ENCODE data around the gene NFE2L2. TPM values are rescaled to one million over a fixed set of nuclear protein-coding genes. Genes with fewer than 3 reads are reported as not detected.

NFE2L2 gene
- total RNA-seq, 1 donor from 2014 or later = 56.2 TPM

DNA sequence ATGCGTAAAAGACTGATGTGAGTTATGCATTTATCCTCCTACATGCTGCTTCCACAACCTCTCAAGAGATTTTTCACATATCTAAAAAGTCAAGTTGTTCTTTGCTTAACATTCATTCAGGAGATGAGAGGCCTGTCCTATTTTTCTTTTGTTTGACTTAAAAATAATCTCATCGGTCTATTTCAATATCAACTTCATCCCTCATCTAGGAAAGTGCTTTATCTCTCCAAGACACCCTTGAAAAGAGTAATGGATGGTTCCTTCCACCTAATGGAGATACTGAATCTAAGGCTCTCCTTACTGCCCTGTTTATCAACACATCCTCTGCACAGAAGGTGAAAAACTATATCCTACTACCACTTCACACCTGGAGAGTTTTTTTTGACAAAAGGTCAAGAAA lies 2.4 kb downstream of the NFE2L2 start:
- Mint-ChIP-seq H3K27ac (peak overlapping the region; percentile 83), H3K36me3 (ENCODE audit: low read depth) (peaks cover 55% of the 10 kb centered on the region), H3K9me3 (peaks cover 6% of the 10 kb centered on the region), H3K27me3 (ENCODE audit: low read depth) (no peaks in the 10 kb centered on the region), H3K4me1 (ENCODE audit: low read depth) (peaks cover 52% of the 10 kb centered on the region), H3K4me3 (ENCODE audit: low read depth) (peak overlapping the region; percentile 90)
- DNase-seq (ENCODE audit: low spot score) = no peak
- intact Hi-C loops (cut with micrococcal nuclease) = loop anchor here (5.0 to 10.0 kb wide), 2 partner anchors 35 to 327 kb away; no protein-coding TSS in a partner anchor

DNA sequence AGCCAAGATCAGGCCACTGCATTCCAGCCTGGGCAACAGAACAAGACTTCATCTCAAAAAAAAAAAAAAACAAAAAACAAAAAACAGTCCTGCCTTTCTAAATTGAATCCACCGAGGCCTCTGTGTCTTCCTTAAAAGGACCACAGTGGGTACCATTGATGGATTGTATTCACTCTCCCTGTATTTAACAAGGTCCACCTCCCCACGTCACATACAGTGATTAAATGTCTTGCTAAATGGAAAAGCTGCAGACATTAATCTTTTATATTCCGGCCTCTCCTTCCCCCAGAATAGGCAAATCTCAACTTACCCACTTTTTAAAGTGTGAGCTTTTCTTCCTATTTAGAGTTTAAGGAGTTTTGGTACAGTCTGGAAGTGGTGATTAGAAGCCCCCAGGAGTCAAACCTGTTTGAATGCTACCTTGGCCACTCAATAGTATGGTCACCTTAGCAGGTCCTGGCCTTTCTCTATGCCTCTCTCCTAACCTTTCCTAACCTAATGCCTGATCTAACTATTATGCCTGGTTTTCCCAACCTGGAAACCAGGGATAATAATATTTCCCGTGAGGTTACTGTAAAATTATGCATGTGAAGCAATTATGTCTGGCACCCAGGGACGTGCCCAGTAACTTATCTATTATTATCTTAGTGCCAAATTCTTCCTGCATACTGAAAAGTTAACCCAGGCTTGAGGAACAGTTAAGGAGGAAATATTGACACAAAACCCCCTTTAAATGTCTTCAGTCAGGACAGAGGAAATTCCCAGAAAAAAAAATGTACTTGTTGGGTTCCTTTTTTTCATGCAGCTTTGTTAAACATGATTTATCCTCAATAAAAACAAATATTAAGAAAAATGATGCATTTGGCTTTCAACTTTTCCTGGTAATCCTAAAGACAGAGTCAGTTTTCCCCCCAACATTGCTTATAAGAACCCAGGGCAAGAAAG lies 3.1 kb downstream of the NFE2L2 start:
- no peaks in the 10 kb centered on the region for H3K27me3 Mint-ChIP-seq (ENCODE audit: low read depth)
- peaks cover 61% of the 10 kb centered on the region for H3K36me3 Mint-ChIP-seq (ENCODE audit: low read depth)
- intact Hi-C loops (cut with micrococcal nuclease) = loop anchor here (5.0 to 10.0 kb wide), 2 partner anchors 34 to 327 kb away; no protein-coding TSS in a partner anchor
- H3K4me3 Mint-ChIP-seq (ENCODE audit: low read depth) = peak overlapping the region; percentile 90
- no peak for DNase-seq (ENCODE audit: low spot score)
- peaks cover 51% of the 10 kb centered on the region for H3K4me1 Mint-ChIP-seq (ENCODE audit: low read depth)
- peak overlapping the region; percentile 83 for H3K27ac Mint-ChIP-seq
- H3K9me3 Mint-ChIP-seq = peaks cover 6% of the 10 kb centered on the region

DNA sequence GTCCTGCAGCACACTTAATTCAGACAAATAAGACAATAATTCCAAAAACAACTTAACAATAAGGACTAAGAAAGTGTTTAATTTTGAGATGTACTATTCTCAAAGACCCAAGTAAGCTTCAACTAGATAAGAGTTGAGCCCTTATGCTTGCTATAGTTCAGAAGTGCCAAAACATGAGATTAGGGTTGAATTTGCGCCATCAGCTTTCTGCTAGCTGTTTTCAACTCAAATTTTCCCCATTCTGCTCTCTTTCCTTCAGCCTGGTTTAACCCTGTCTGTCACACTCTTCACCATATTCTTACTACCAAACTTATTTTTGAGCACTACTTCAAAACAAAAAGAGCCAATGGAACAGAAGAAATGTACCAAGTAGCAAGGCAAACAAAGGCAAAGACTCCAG lies 4.1 kb downstream of the NFE2L2 start:
- H3K4me1 Mint-ChIP-seq (ENCODE audit: low read depth) = peaks cover 49% of the 10 kb centered on the region

DNA sequence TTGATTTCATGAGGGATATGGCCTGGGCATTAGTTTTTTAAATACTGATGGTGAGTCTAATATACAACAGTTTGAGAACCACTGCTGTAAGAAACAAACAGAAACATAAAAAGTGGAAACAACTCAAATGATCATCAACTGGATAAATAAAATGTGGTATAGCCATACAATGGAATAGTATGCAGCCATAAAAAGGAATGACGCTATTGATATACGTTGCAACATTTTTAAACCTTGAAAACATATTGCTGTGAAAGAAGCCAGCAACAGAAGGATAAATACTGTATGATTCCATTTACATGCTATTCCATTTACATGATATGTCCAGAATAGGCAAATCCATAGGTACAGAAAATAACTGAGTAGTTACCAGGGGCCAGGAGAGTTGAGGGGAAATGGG lies 6.5 kb downstream of the NFE2L2 start:
- H3K27ac Mint-ChIP-seq = no peak overlapping the region
- H3K36me3 Mint-ChIP-seq (ENCODE audit: low read depth) = peaks cover 84% of the 10 kb centered on the region
- H3K4me1 Mint-ChIP-seq (ENCODE audit: low read depth) = peaks cover 69% of the 10 kb centered on the region
- no peak overlapping the region for H3K4me3 Mint-ChIP-seq (ENCODE audit: low read depth)
- H3K27me3 Mint-ChIP-seq (ENCODE audit: low read depth) = no peaks in the 10 kb centered on the region
- DNase-seq (ENCODE audit: low spot score) = no peak
- peaks cover 6% of the 10 kb centered on the region for H3K9me3 Mint-ChIP-seq
- intact Hi-C loops (cut with micrococcal nuclease) = no loop called here

More for the DNA sequence above, 4.1 kb downstream of the NFE2L2 start:
- peak overlapping the region; percentile 18 for H3K27ac Mint-ChIP-seq
- H3K4me3 Mint-ChIP-seq (ENCODE audit: low read depth) = peak overlapping the region; percentile 45
- intact Hi-C loops (cut with micrococcal nuclease) = loop anchor here (5.0 to 10.0 kb wide), 2 partner anchors 33 to 326 kb away; no protein-coding TSS in a partner anchor
- H3K9me3 Mint-ChIP-seq = peaks cover 6% of the 10 kb centered on the region
- no peak for DNase-seq (ENCODE audit: low spot score)
- H3K36me3 Mint-ChIP-seq (ENCODE audit: low read depth) = peaks cover 68% of the 10 kb centered on the region
- H3K27me3 Mint-ChIP-seq (ENCODE audit: low read depth) = no peaks in the 10 kb centered on the region

DNA sequence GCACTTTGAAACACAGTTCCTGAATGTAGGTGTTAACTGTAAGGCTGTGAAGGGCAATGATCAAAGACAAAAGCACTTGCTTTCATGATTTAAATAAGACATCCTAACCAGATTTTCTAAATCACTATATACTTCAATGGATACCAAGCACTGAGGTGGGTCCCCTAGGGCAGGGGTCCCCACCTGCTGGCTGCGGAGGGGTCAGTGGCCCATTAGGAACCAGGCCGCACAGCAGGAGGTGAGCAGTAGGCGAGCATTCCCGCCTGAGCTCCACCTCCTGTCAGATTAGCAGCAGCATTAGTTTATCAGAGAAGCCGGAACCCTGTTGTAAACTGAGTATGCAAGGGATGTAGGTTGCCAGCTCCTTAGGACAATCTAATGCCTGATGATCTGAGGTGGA lies 7.1 kb downstream of the NFE2L2 start:
- Mint-ChIP-seq H3K9me3 (peaks cover 6% of the 10 kb centered on the region), H3K27me3 (ENCODE audit: low read depth) (no peaks in the 10 kb centered on the region), H3K4me1 (ENCODE audit: low read depth) (peaks cover 75% of the 10 kb centered on the region), H3K36me3 (ENCODE audit: low read depth) (peaks cover 87% of the 10 kb centered on the region), H3K27ac (peak overlapping the region; percentile 12), H3K4me3 (ENCODE audit: low read depth) (no peak overlapping the region)
- no peak for DNase-seq (ENCODE audit: low spot score)
- intact Hi-C loops (cut with micrococcal nuclease) = no loop called here

DNA sequence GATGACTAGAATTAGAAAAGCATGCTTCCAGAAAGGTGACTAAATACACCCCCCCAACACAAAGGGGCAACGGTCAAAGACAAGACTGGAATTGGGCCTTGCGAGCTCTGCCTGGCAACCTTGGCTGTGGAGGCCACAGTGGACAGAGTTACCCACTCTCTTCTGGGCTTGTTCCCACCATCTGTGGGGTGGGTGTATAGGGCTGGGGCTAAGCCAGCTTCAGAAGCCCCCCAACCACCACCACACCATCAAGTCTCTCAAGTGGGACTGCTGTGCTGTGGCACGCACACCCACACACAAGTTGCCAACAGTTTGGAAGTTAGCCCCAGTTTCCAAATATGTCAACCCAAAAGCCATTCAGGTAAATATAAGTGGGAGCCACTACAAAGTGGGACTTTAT lies 7.8 kb downstream of the NFE2L2 start:
- Mint-ChIP-seq H3K4me1 (ENCODE audit: low read depth) (peaks cover 75% of the 10 kb centered on the region), H3K9me3 (peaks cover 6% of the 10 kb centered on the region), H3K27me3 (ENCODE audit: low read depth) (no peaks in the 10 kb centered on the region), H3K4me3 (ENCODE audit: low read depth) (no peak overlapping the region), H3K27ac (no peak overlapping the region), H3K36me3 (ENCODE audit: low read depth) (peaks cover 86% of the 10 kb centered on the region)
- intact Hi-C loops (cut with micrococcal nuclease) = no loop called here
- no peak for DNase-seq (ENCODE audit: low spot score)

DNA sequence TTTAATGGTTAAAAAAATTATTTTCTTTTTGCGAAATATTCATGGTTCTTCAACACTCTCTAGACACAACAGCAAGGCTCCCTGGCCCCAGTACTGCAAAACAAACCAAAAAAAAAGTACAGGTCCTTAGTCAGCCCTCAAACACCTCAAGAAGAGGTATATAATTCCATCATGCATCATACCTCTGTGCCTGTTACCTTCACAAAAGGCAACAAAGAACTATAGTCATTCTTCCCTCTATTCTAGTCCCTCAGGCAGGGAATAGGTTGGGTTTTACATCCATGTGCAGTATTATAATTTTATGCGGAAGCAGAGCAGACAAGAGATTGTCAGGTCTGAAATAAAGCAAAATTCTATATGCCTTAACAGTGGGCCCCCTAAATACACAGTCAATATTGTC lies 8.5 kb downstream of the NFE2L2 start:
- no peak for DNase-seq (ENCODE audit: low spot score)
- intact Hi-C loops (cut with micrococcal nuclease) = no loop called here
- Mint-ChIP-seq H3K27ac (no peak overlapping the region), H3K27me3 (ENCODE audit: low read depth) (no peaks in the 10 kb centered on the region), H3K36me3 (ENCODE audit: low read depth) (peaks cover 85% of the 10 kb centered on the region), H3K4me3 (ENCODE audit: low read depth) (no peak overlapping the region), H3K9me3 (peaks cover 6% of the 10 kb centered on the region), H3K4me1 (ENCODE audit: low read depth) (peaks cover 73% of the 10 kb centered on the region)

DNA sequence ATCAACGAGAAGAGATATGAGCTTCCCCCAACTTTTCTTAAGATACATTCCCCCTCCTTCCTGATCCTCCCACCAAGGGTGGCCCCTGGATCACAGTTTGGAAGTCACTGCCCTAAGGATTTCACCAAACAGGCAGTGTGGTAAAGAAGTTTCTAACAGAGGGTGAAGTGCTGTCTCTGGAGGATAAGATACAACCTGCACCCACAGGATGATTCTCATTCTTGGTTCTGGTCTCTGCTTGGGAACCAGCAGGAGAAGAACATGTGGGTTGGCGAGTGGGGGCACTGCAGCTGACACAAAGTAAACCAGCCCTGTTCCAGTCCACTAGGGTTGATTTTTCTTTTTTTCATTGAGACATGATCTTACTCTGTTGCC lies 9.3 kb downstream of the NFE2L2 start:
- DNase-seq (ENCODE audit: low spot score) = no peak
- H3K9me3 Mint-ChIP-seq = peaks cover 6% of the 10 kb centered on the region
- intact Hi-C loops (cut with micrococcal nuclease) = no loop called here
- H3K4me3 Mint-ChIP-seq (ENCODE audit: low read depth) = no peak overlapping the region
- no peaks in the 10 kb centered on the region for H3K27me3 Mint-ChIP-seq (ENCODE audit: low read depth)
- H3K4me1 Mint-ChIP-seq (ENCODE audit: low read depth) = peaks cover 77% of the 10 kb centered on the region
- H3K27ac Mint-ChIP-seq = peak overlapping the region; percentile 55
- H3K36me3 Mint-ChIP-seq (ENCODE audit: low read depth) = peaks cover 80% of the 10 kb centered on the region

DNA sequence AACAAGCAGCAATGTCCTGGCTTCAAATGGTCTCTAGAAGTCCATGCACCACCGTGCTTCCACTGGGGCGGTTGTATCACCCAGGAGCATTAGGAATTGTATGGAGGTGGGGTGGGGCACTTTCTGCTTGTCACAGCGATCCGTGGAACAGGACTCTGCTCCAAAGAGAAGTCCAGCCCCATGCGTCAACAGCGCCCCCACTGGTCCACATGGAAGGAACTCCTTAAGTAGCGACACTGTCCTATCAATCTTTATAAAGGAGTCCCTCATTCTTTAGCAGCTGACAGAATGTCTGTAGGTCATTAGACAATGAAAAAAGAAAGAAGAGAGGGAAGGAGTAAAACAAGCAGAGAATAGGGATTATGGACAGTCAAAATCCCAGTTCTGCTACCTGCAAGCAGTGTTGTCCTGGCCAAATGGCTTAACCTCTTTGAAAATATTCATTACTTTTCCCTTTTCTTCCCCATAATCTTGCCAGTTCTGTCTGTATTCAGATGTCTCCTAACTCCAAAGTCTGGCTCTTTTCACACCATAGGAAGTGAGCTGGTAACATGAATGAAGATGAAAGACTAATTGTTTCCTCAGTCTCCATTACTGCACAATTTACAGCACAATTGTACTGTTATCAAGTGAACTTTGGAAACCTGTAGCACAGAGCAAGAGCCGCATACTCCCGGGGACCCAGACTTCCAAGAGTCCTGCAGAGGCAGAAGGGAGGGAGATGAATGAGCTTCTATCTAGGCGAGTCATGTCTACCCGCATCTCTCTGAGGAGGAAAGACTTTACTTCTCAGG lies 9.9 kb downstream of the NFE2L2 start:
- peaks cover 6% of the 10 kb centered on the region for H3K9me3 Mint-ChIP-seq
- no peak overlapping the region for H3K4me3 Mint-ChIP-seq (ENCODE audit: low read depth)
- H3K36me3 Mint-ChIP-seq (ENCODE audit: low read depth) = peaks cover 80% of the 10 kb centered on the region
- intact Hi-C loops (cut with micrococcal nuclease) = no loop called here
- DNase-seq (ENCODE audit: low spot score) = no peak
- H3K27me3 Mint-ChIP-seq (ENCODE audit: low read depth) = no peaks in the 10 kb centered on the region
- peaks cover 77% of the 10 kb centered on the region for H3K4me1 Mint-ChIP-seq (ENCODE audit: low read depth)
- H3K27ac Mint-ChIP-seq = peak overlapping the region; percentile 55

DNA sequence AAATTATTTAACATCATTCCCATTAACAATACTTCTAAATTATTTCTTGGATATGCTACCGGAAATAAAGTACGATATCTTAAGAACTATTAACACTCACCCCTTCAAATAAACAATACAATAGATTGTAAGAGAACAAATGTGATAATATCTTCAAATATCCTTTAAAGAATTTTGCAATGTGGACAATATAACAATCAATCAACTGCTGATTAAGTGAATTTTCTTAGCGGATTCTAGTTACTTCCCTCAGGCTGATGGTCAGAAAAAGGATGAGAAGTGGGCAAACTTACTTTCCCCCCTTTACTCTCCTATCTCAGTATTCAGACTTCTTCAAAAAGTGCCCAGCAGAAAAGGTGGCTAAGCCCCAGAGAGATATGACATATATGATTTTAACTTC lies 10.8 kb downstream of the NFE2L2 start:
- intact Hi-C loops (cut with micrococcal nuclease) = no loop called here
- peaks cover 6% of the 10 kb centered on the region for H3K9me3 Mint-ChIP-seq
- H3K27ac Mint-ChIP-seq = no peak overlapping the region
- DNase-seq (ENCODE audit: low spot score) = no peak
- H3K4me3 Mint-ChIP-seq (ENCODE audit: low read depth) = no peak overlapping the region
- no peaks in the 10 kb centered on the region for H3K27me3 Mint-ChIP-seq (ENCODE audit: low read depth)
- H3K4me1 Mint-ChIP-seq (ENCODE audit: low read depth) = peaks cover 76% of the 10 kb centered on the region
- peaks cover 73% of the 10 kb centered on the region for H3K36me3 Mint-ChIP-seq (ENCODE audit: low read depth)

DNA sequence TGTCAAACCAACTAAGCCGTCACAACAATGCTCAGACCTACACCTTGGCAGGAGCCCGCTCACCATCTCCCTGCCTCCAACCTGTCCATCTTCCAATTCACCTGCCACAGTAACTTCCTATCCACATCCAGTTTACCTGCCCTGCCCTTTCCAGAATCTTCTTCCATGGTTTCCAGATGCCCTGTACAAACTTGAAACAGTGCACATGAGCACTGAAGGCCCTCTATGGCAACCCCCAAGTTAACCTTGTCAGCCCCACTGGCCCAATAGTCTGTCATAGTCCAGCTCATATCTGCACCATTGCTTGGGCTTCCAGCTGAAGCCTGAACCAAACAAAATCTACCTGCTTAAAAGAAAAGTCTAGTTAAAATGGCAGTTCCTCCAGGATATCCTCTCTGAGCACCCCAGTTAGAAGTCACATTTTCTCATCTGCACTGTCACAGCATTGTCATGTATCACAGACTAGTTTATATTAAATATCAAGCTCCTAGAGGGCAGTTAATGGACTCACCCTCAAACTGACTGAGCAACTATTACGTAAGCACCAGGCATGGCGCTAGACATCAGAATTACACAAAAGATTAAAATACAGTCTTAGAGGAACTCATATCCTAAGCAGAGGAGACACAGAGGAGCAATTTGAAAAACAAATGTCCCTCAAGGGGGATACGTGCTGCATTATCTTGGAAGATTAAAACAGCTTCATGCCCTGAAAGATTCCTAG lies 11.6 kb downstream of the NFE2L2 start:
- peaks cover 68% of the 10 kb centered on the region for H3K36me3 Mint-ChIP-seq (ENCODE audit: low read depth)
- peaks cover 76% of the 10 kb centered on the region for H3K4me1 Mint-ChIP-seq (ENCODE audit: low read depth)
- peaks cover 1% of the 10 kb centered on the region for H3K9me3 Mint-ChIP-seq
- H3K27me3 Mint-ChIP-seq (ENCODE audit: low read depth) = no peaks in the 10 kb centered on the region
- H3K27ac Mint-ChIP-seq = peak overlapping the region; percentile 81
- intact Hi-C loops (cut with micrococcal nuclease) = no loop called here
- DNase-seq (ENCODE audit: low spot score) = no peak
- H3K4me3 Mint-ChIP-seq (ENCODE audit: low read depth) = peak overlapping the region; percentile 20

DNA sequence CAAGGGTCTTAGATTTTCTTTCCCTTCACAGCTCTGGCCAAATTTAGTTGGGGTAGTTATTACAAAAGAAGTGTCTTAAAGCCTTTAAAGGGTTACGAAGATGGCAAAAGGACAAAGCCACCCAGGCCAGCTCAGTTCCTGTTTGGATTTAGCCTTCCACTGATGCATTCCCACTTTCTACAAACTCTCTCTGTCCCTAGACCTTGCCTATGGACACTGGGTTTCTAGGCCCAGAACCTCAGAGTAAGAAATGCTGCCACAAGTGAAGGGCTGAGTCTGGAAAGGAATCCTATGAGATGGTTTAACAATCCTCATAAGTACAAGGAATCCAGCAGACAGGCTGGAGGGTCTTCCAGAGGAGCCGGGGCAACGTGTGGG lies 13.4 kb downstream of the NFE2L2 start:
- Mint-ChIP-seq H3K9me3 (no peaks in the 10 kb centered on the region), H3K36me3 (ENCODE audit: low read depth) (peaks cover 52% of the 10 kb centered on the region), H3K4me1 (ENCODE audit: low read depth) (peaks cover 68% of the 10 kb centered on the region), H3K27ac (peak overlapping the region; percentile 82), H3K4me3 (ENCODE audit: low read depth) (no peak overlapping the region), H3K27me3 (ENCODE audit: low read depth) (no peaks in the 10 kb centered on the region)
- intact Hi-C loops (cut with micrococcal nuclease) = no loop called here
- DNase-seq (ENCODE audit: low spot score) = no peak
